ENCODE measurements around the gene MVP.

DNA sequence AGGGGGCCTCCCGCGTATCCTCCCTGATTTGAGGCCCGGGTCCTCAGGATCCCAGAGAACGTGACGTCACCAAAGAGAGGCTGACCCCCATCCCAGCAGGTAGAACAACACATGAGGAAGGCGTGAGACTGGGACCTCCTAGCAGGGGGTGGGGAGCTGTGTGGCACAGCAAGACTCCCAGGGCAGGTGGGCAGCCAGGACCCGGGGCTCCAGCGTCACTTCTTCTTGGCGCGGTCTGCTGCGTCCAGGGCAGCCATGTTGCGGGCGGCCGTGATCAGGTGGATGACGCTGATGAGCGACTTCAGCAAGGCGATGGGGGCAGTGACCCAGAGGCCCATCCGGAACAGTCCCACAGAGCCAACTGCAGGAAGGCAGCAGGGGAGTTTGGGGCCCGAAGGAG, 38.7 kb downstream of the MVP start:
- TF ChIP-seq POLR2A (IDR thresholded peaks at IDR 0.05) (no peak), POLR2AphosphoS5 (IDR thresholded peaks at IDR 0.05) (no peak), CTCF (IDR thresholded peaks at IDR 0.05) (no peak)

All from gastroesophageal sphincter (tissue), 3 donors.